ENCODE data around the gene BRCA1. TPM values are rescaled to one million over a fixed set of nuclear protein-coding genes. Genes with fewer than 3 reads are reported as not detected.
A peak's percentile ranks its signal among the peaks of the same experiment; 100 is the strongest.
"Not testable (repeated sequence)": the region's sequence is repeated elsewhere in the genome, so short reads cannot be mapped to it uniquely, and the experiment has no call there.

Gene BRCA1
- total RNA-seq, 1 experiment from 2014 or later: 50.8 TPM

DNA sequence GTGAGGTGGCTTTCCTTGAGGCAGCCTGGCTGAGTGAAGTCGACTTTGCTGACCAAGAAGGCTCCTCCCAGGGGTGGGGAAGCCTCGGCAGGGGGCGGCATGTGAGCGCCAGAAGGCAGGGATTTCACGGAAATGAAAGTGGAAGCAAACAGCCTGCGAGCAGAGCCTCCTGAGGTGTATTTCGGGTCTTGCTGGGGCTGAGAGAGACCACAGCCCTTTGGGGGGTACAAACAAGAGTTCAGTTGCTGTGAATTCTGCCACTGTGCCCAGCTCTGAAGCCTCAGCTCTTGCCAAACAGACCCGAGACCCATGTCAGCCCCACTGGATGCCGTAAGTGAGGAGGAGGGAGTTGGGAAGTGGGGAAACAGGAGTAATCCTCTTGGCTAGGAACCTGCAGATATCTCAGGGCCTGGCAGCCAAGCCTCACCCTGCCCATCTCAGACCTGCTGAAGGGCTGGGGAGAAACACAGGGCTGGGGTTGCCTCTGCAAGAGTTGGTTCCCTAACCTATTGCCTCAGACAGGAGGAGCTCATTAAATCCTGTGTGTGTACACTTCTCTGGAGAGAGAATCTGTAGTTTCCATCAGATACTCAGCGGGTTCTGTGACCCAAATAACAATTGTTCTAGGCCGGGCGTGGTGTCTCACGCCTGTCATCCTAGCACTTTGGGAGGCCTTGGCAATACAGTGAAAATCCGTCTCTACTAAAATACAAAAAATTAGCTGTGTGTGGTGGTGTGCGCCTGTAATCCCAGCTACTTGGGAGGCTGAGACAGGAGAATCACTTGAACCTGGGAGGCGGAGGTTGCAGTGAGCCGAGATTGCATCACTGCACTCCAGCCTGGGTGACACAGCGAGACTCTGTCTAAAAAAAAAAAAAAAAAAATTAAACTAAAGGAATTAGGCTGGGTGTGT lies 118.3 kb downstream of the BRCA1 start, which contains the start of gene IFI35:
IFI35 (plus strand) TSS at position 146 of the 913 bp plus-strand sequence; CDS start at position 310, 164 bp downstream.
- H3K9me3 ChIP-seq: no peaks in the 10 kb centered on the region
- BruUV-seq (replicated peaks): no TSS peak
- Mint-ChIP-seq H3K36me3 (ENCODE audit: insufficient read depth, unreplicated experiment) (peaks cover 41% of the 10 kb centered on the region), H3K27ac (ENCODE audit: unreplicated experiment) (peak within 1 kb of the TSS; percentile 89), H3K9me3 (ENCODE audit: unreplicated experiment) (no peaks in the 10 kb centered on the region), H3K4me1 (ENCODE audit: low read depth, unreplicated experiment) (peaks cover 16% of the 10 kb centered on the region), H3K4me3 (ENCODE audit: unreplicated experiment) (peak within 1 kb of the TSS; percentile 76), H3K27me3 (ENCODE audit: insufficient read depth, unreplicated experiment) (no peaks in the 10 kb centered on the region)
- ChIA-PET CTCF (interaction anchor here (1.0 to 1.5 kb wide), 3 partner anchors 9 to 328 kb away, joined by 3 to 8 read pairs (median 4); partner anchors contain the start of gene RPL27), POLR2A (interaction anchor here (0.6 to 1.7 kb wide), 2 partner anchors 9 to 58 kb away, joined by 5 to 28 read pairs; partner anchors contain the start of gene RPL27)
- peak within 1 kb of the TSS; percentile 58 for H3K4me3 ChIP-seq (ENCODE audit: low read depth, low read length)
- intact Hi-C loops (cut with micrococcal nuclease; ENCODE audit: unreplicated experiment): no loop called here
- no peaks in the 10 kb centered on the region; the same call in 1 of the 2 replicates for H3K36me3 ChIP-seq (ENCODE audit: control insufficient read depth, insufficient read depth, low read length)
- TF ChIP-seq, protein P1, sequence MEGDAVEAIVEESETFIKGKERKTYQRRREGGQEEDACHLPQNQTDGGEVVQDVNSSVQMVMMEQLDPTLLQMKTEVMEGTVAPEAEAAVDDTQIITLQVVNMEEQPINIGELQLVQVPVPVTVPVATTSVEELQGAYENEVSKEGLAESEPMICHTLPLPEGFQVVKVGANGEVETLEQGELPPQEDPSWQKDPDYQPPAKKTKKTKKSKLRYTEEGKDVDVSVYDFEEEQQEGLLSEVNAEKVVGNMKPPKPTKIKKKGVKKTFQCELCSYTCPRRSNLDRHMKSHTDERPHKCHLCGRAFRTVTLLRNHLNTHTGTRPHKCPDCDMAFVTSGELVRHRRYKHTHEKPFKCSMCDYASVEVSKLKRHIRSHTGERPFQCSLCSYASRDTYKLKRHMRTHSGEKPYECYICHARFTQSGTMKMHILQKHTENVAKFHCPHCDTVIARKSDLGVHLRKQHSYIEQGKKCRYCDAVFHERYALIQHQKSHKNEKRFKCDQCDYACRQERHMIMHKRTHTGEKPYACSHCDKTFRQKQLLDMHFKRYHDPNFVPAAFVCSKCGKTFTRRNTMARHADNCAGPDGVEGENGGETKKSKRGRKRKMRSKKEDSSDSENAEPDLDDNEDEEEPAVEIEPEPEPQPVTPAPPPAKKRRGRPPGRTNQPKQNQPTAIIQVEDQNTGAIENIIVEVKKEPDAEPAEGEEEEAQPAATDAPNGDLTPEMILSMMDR (IDR thresholded peaks at IDR 0.05; ENCODE audit: insufficient read depth in 1 of 2, low read depth in 1 of 2, low read length in 1 of 2, severe bottlenecking in 1 of 2, unreplicated experiment in 1 of 2): peak in 1 of 2 experiments; percentile 73
- peaks cover 18% of the 10 kb centered on the region for H3K4me1 ChIP-seq
- no peaks in the 10 kb centered on the region for H3K27me3 ChIP-seq (replicated peaks; ENCODE audit: control insufficient read depth, insufficient read depth, low read length)
- DNase-seq: peak; percentile 87 to 89

DNA sequence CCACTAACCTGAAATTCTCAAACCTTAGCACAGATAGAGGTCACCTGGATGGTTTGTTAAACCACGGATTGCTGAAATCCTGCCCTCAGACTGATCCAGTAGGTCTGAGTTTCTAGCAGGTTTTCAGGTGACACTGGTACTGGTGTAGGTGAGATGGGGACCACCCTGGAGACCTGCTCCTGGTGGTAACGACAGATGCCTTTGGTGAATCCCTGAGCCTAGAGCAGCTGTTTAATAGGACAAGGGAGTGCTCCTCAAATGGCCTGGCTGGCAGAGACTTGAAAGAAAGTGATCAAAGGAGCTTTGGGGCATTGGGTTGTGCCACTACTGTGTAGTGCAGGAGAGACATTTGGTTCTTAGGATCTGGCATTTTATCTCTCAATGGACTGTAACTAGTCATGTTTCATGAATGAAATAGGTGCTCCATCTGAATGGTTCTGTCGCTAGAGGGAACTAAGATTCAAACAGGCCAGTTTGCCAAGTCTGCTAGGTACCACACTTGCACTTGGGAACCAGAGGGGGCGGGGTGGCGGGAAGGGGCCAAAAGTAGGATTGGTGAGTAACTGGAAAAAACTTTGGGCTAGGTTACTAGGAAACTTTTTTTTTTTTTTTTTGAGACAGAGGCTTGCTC lies 121.5 kb downstream of the BRCA1 start:
- H3K4me3 Mint-ChIP-seq (ENCODE audit: unreplicated experiment): no peak overlapping the region
- intact Hi-C loops (cut with micrococcal nuclease; ENCODE audit: unreplicated experiment): no loop called here
- CTCF ChIA-PET: no interaction called here

DNA sequence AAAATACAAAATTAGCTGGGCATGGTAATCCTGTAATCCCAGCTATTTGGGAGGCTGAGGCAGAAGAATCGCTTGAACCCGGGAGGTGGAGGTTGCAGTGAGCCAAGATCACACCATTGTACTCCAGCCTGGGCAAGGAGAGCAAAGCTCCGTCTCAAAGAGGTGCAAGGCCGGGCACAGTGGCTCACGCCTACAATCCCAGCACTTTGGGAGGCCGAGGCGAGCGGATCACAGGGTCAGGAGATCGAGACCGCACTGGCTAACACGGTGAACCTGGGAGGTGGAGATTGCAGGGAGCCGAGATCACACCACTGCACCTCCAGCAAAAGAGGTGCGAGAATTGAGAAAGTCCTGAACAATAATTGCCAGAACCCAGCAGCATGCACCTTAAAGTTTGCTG lies 124.3 kb downstream of the BRCA1 start:
- peak overlapping the region; percentile 16 for H3K4me3 Mint-ChIP-seq (ENCODE audit: unreplicated experiment)
- H3K9me3 Mint-ChIP-seq (ENCODE audit: unreplicated experiment); H3K4me1 Mint-ChIP-seq (ENCODE audit: low read depth, unreplicated experiment); DNase-seq; BruUV-seq (replicated peaks); intact Hi-C loops (cut with micrococcal nuclease; ENCODE audit: unreplicated experiment); CTCF ChIA-PET; H3K4me3 ChIP-seq (ENCODE audit: low read depth, low read length); H3K36me3 ChIP-seq (ENCODE audit: control insufficient read depth, insufficient read depth, low read length); H3K27me3 ChIP-seq (replicated peaks; ENCODE audit: control insufficient read depth, insufficient read depth, low read length); H3K27me3 Mint-ChIP-seq (ENCODE audit: insufficient read depth, unreplicated experiment); POLR2A ChIA-PET; H3K9me3 ChIP-seq: not testable (repeated sequence)
- peak overlapping the region; percentile 48 for H3K27ac Mint-ChIP-seq (ENCODE audit: unreplicated experiment)
- H3K4me1 ChIP-seq: peaks cover 16% of the 10 kb centered on the region
- H3K36me3 Mint-ChIP-seq (ENCODE audit: insufficient read depth, unreplicated experiment): peaks cover 74% of the 10 kb centered on the region

More for the DNA sequence above, 121.5 kb downstream of the BRCA1 start:
- Mint-ChIP-seq H3K27ac (ENCODE audit: unreplicated experiment) (peak overlapping the region; percentile 77), H3K27me3 (ENCODE audit: insufficient read depth, unreplicated experiment) (no peaks in the 10 kb centered on the region), H3K9me3 (ENCODE audit: unreplicated experiment) (no peaks in the 10 kb centered on the region), H3K36me3 (ENCODE audit: insufficient read depth, unreplicated experiment) (peaks cover 73% of the 10 kb centered on the region), H3K4me1 (ENCODE audit: low read depth, unreplicated experiment) (no peaks in the 10 kb centered on the region)
- H3K9me3 ChIP-seq: no peaks in the 10 kb centered on the region
- no TSS peak for BruUV-seq (replicated peaks)
- no peak for DNase-seq
- POLR2A ChIA-PET: no interaction called here
- TF ChIP-seq, protein P1 (IDR thresholded peaks at IDR 0.05; ENCODE audit: insufficient read depth in 1 of 2, low read depth in 1 of 2, low read length in 1 of 2, severe bottlenecking in 1 of 2, unreplicated experiment in 1 of 2): no peak
- H3K36me3 ChIP-seq (ENCODE audit: control insufficient read depth, insufficient read depth, low read length): peaks cover 3% of the 10 kb centered on the region; the same call in 1 of the 2 replicates
- no peaks in the 10 kb centered on the region for H3K27me3 ChIP-seq (replicated peaks; ENCODE audit: control insufficient read depth, insufficient read depth, low read length)
- H3K4me3 ChIP-seq (ENCODE audit: low read depth, low read length): no peak overlapping the region
- H3K4me1 ChIP-seq: peaks cover 8% of the 10 kb centered on the region

Data from Caco-2 (cell line).